Activated T-cell treated with anti-CD3 and anti-CD28 coated beads for 4 hours (primary cell): ENCODE data around the gene CHSY1.
"Not testable (repeated sequence)": the region's sequence is repeated elsewhere in the genome, so short reads cannot be mapped to it uniquely, and the experiment has no call there.

Source experiments
- DNase-seq: peaks from one replicate; pipeline ENCODE4 v3.0.0-alpha.2; 2020

CHSY1 gene

DNA sequence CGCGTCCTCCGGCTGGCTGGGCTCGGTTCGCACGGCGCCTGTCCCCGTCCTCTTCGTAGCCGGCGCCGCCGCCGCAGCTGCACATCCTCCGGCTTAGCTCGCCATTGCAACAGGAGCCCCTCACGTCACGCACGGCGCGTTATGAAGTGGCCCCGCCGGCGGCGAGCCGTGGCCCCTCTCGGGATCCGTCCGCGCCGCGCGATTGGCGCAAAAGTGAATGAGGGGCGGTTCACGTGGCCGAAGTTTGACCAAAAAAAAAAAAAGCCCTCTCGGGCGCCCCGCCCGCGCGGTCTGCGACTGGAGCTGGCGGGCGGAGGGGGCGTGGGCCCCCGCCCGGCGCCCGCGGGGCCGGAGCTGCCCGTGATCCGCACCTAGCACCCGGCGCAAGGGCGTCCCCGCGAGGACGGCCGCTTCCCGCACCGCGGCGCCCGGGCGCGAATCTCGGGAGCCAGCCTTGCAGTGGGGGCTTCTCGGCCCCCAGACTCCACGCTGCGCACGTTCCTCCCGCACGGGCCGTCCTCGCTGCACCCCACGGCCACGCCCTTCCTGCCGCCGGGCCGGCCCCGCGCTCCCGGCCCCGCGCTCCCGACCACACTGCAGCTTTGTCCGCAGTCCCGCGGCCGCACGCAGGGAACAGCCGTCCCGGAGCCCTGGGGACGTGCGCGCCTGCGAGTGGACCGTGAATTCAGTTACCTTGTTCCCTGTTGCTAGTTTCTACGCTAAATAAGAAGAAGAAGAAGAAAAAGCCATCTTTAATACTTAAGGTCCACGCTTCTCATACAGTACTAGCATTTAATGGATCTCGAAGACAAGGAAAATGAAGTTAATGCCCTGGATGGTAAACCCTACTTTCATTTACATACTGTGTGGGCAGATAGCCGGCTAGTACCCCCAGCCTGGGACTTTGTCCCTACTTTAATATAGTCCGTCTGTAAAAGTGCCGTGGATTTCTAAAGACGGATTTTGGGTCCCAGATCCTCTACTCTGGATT lies at the start of gene CHSY1:
Gene CHSY1 (minus strand): TSS at position 219 of the 991 bp plus-strand sequence. CDS start 592 bp downstream, outside the sequence.
- peak; percentile 70 for DNase-seq

DNA sequence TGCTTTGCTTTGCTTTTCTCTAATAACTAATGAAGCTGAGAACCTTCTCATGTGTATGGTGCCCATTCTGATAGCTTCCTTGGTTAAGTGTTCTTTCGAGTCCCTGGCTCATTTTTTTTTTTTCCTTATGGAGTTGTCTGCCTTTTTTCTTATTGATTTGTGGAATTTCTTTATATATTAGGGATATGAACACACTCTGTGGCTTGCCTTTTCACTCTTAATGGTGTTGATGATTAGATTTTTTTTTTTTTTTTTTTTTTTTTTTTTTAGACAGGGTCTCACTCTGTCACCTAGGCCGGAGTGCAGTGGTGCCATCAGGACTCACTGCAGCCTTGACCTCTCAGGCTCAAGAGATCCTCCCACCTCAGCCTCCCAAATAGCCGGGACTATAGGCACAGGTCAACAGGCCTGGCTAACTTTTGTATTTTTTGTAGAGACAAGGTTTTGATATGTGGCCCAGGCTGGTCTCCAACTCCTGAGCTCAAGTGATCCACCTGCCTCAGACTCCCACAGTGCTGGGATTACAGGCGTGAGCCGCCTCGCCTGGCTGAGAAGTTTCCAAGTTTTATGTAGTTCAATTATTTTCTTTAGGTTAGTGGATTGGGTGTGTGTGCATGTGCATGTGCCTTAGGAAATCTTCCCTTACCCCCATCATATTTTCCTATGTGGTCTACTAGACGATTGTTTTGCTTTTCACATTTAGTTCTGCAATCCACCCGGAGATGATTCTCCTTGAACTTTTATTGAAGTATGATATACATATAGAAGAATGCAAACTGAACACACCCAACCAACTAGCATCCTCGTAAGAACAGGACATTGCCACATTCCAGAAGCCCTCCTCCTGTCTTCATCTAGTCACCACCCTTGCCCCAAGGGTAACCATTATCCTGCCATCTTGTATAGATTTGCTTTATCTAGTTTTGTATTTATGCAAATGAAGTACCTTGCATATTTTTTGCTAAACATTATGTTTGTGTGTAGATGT lies 44.9 kb upstream of the CHSY1 start:
- no peak for DNase-seq

- no peak for DNase-seq
These were observed 43.8 kb upstream of the CHSY1 start for GRCh38 chr15:101295607-101296161.

- DNase-seq: peak; percentile 94
These were observed 43.1 kb upstream of the CHSY1 start, which contains the start of gene SNRPA1 for GRCh38 chr15:101294731-101295606. TSS of gene SNRPA1 (minus strand) at chr15:101295248. CDS start at chr15:101295178, 70 bp downstream.

DNA sequence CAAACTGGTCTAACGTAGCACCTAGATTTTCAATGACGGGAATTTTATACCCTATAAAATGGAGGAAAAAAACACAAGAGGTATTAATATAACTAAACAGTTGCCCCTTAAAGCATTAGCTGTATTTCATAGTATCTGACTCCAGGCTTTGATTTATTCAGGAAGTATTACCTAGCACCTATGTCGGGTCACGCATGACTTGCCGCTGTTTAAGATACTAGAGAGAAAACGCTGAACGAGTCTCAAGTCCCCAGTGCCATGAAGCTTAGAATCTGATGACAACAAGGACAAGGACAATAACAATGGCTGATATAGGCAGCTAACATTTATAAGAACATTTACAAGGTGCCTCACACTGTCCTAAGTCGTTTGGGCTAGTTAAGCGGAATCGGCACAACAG lies 41.3 kb upstream of the CHSY1 start:
- DNase-seq: no peak

- no peak for DNase-seq
These were observed 37.2 kb upstream of the CHSY1 start for GRCh38 chr15:101288905-101289513.

- not testable (repeated sequence) for DNase-seq
These were observed 35.5 kb upstream of the CHSY1 start for GRCh38 chr15:101287342-101287741.

DNA sequence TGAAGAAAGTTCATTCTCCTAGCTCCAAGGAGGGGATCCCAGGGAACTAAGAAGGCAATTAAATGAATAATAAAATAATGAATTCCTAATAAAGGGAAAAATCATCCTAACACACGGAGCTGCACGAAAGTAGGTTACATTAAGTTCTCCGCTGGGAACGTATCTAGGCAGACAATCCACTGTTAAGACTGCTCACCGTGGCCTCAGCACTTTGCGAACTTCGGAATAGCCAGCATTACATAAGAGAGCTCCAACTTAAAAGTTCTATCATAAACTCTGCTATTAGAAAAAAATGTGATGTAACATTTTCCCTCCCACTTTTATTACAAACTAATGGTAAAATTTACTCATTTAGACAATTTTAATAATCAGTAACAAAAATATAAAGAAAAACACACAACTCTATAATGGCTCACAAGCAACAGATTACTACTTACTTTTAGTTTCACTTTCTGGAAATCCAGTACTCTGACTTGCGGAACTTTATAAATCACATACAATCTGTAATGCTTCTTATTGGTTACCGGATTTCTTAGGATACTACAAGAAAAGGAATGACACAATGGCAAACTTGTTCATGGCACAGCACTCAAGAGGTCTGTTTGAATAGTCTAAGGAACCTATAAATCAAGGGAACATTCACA lies 34.7 kb upstream of the CHSY1 start:
- no peak for DNase-seq

DNA sequence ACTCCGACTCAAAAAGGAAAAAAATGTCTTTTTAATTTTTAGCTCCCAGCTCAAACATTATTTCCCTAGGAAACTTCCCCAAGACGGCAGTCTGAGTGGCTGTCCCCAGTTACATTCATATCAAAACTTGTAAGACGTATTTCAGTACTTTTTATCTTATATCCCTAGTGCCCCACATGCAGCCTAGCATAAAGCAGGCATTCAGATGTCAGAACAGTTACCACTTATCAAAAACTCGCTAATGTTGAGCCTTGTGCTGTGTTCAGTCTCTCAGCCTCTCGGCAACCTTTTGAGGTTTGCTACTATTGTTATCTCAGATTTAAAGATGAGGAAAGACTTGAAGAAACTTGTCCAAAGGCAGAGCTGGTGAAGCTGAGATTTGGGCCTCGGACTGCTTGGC lies 32.1 kb upstream of the CHSY1 start:
- no peak for DNase-seq

GRCh38 chr15:101280007-101280406 lies 28.2 kb upstream of the CHSY1 start:
- DNase-seq: no peak

- no peak for DNase-seq
These were observed 26.2 kb upstream of the CHSY1 start for GRCh38 chr15:101277943-101278564.

DNA sequence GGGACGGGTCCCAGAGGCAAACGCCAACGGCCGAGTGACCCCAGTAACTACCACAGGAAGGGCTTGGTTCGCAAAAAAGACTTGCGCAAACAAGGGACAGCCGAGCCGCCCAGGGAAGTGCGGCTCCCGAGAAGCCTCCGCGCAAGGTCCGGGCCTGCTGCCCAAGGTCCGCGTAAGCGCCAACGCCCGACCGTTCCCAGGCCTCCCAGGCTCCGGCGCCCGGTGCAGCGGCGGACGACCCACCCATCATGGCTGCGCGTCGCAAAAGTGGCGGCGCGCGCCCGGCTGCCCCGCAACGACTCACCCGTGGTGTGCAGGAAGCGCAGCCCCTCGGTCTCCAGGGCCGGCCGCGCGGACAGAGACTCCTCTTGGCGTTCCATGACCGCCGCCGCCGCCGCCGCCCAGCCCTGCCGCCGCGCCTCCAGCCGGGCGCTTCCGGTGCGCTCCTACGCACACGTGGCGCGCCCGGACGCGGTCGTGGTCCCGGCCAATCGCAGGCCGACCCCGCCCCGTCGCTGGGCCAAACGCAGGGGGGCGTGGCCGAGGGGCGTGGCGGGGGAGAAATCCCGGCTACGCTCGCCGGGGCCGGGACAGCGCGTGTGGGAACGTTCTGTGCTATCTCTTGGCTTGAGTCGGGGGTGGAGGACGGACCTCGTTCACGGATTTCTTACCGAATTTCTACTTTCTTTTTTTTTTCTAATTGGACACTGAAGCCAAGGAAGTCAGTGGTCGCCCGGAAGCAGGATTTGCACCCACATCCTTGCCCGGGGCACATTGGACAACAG lies 25.4 kb upstream of the CHSY1 start, which contains the start of gene SELENOS:
Gene SELENOS (minus strand): TSS at position 448 of the 785 bp plus-strand sequence. CDS start 68 bp downstream, at position 380.
- DNase-seq: peak; percentile 84

DNA sequence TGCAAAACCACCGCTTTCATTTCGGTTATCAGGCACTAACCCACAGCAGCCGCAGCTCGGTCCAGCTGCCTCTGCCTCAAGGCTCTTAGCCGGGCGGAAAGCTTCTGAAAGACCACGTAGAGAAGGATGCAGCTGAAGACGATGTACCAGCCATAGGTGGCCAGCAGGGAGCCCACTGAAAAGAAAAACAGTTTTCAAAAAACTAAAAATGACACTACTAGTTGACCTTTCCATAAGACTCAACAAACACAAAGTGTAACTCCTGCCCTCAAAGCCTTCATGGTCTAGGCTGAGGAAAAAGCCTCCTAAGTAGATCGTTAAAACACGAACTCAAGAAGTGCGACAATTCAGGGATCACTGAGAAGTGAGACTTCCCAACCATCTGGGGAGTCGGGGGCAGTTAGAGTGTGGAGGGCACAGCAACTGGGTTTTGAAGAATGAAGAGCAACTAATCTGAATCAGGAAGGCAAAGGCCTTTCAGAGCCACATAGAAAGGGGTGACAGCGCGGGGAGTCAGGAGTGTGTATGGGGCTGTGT lies 24.7 kb upstream of the CHSY1 start:
- DNase-seq: no peak

DNA sequence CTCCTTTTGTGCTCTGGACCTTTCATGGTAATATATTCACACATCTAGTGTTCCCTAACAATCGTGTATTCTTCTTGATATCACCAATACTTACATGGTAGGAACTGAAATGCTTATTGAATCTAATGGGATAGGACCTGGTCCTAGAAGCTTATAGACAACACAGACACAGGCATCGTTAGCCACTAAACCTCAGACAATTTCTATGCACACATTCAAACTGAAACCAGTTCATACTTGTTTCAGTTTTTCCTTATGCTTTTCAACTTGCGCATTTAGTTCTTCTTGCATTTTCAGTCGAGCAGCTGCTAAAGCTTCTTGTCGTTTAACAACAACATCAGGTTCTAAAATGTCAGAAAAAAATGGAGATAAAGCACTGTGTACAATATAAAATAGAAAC lies 23.2 kb upstream of the CHSY1 start:
- no peak for DNase-seq

DNA sequence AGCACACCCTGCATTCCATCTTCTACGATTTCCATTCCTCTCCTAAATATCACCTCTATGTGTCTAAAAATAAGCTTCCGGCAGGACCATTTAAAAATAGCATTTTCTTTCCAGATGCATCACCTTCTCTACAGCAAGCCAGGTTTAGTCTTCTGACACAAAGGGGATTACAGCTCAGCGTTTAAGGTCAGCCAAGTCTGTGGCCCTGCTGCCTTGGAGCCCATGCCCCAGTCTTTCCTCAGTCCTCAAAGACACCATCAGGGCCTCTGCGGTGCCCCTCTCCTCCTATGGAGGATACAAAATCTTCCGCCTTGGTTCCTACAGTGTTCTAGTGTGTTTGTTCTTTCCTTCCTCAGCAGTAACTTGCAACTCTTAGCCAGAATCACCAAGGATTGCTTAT lies 21.7 kb upstream of the CHSY1 start:
- no peak for DNase-seq

DNA sequence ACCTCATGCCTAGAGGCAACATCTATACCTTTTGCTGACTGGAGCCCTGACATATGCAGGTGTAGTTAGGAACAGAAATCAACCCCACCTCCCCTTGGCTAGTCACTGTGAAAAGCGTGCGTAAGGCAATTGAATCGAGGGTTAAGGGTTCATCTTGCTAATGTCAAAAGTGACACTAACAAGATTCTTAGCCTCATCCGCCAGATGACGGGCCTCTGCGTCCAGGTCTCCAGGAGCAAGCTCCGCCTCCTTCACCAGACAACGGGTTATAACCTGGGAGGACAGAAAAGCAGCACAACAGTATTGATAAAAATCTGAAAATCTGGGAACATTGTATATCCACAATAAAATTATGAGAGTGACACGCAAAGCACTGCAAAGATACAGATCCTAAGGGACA lies 20.7 kb upstream of the CHSY1 start:
- no peak for DNase-seq

GRCh38 chr15:101269479-101270223 lies 17.8 kb upstream of the CHSY1 start:
- no peak for DNase-seq
